NCI-H2029 treated with DMSO at 0.1 percent for 48 hours (cell line): ENCODE results near the gene DIP2C.

ENCODE experiments used
- DNase-seq: peaks from one replicate; lab custom pipeline; 2025; lab: John Stamatoyannopoulos, UW

DIP2C gene

DNA sequence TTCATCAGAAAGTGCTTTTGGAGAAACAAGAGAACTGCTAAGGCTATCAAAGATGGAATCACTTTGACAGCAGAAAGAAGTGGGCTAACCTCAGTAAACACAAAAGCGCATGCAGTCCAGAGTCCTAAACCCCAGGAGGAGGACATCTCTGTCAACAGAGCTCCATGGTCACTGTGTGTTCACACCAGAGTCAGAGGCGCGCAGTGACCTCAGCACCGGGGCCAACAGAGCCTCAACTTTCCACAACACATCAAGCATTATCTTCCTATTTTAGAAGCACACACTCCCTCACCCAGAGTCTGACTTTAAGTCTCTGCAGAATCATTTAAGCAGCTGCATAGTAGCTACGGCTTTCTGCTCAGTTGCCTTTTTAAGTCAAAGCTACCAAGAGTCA lies 195.3 kb downstream of the DIP2C start:
- no peak for DNase-seq

GRCh38 chr10:493391-494148 lies 195.9 kb downstream of the DIP2C start:
- DNase-seq, result no peak

GRCh38 chr10:492836-493235 lies 196.6 kb downstream of the DIP2C start:
- no peak for DNase-seq

DNA sequence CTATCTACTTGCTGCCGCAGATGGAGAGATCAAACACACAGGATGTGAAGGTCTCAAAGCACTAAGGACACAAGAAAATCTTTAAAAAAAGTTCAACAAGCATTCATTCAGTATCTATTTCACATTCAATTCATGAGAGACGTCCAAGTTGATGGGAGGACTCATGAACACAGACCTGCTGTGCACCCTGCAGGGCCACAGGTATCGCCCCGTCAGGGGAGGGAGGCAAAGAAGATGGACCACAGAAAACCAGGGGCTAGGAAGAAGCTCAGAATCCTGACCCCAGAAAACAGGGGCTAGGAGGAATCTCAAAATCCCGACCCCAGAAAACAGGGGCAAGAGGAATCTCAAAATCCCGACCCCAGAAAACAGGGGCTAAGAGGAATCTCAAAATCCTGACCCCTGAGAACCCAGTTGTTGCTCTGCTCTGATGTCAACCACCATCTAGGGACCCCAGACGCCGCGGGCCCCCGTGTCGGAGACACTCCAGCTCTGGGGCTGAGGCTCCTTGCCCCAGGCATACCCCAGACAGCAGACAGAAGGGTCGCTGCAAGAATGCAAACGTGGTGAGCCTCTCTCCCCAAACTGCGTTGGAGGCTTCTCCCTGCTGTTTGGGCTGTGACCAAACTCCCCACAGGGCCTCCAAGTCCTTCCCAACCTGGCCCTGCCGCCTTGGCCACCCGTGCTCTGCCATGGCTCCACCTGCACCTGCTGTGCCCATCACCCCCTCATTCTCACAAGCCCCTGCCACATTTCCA lies 197.6 kb downstream of the DIP2C start:
- DNase-seq, result no peak

GRCh38 chr10:490891-491571 lies 198.4 kb downstream of the DIP2C start:
- no peak for DNase-seq

DNA sequence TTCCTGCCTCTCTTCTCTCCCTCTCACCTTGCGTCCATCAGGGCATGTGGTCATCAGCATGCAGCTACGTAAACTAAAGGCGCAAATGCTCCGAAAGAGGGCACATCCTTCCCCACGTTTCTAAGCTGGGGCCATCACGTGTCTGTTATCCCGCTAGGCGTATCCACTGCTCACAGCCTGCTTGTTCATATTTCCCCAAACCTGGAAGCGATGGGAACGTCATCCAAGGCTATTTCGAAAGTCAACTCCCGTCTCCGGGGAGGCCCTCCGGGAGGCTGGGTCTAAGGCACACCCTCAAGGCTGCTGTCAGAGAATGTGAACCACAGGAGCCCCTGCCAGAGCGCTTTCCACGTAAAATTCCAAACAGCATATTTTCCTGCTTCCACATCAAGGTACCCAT lies 199.2 kb downstream of the DIP2C start:
- DNase-seq, result no peak

- DNase-seq, result no peak
Observed at GRCh38 chr10:489330-489729, 200.1 kb downstream of the DIP2C start.

GRCh38 chr10:488933-489215 lies 200.6 kb downstream of the DIP2C start:
- no peak for DNase-seq

GRCh38 chr10:488081-488932 lies 201.2 kb downstream of the DIP2C start:
- DNase-seq, result no peak

DNA sequence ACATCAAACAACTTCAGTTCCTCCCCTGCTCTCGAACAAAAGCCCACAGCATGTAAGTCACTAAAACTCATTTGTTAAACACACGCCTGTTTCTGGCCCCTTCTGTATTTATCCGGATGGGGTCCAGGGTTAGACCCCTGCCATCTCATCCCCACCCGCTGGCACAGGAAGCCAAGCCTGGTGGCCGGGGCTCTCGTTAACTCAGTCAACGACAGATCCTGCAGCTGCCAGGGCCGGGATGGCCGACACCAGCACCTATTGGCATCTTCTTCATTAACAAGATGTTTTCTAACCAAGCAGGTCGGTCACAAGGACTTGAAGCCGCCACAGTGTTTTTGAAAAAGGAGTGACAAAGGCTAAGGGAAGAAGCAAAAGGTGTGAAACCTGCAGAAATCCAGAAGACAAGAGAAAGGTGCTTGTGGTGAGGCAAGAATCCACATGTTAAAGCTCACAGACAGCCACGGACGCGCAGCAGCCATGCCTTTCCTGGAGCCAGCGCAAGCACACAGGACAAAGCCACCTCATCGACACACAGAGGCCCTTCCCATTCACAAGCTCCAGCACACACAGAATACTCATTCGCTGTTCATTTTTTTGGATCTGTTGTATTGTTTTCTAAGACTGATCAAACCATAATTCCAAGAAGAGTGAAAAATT lies 202.7 kb downstream of the DIP2C start:
- DNase-seq, result no peak

DNA sequence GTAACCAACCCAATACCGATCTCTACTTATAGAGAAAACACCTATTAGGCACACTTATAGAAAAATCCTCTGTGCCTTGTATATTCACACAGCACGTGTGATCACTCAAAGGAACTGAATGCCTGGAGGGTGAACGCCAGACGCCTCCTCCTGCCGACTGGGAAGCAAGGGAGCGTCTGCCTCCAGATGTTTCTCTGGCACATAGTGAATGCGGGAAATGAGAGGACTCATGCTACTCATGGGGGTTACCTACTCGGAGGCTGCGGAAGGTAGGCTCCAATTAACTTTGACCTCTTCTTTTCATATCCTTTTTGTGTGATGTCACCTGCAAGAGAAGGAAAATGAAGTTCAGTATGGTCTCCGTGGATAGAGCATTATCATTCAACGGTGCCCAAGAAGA lies 203.3 kb downstream of the DIP2C start:
- no peak for DNase-seq

DNA sequence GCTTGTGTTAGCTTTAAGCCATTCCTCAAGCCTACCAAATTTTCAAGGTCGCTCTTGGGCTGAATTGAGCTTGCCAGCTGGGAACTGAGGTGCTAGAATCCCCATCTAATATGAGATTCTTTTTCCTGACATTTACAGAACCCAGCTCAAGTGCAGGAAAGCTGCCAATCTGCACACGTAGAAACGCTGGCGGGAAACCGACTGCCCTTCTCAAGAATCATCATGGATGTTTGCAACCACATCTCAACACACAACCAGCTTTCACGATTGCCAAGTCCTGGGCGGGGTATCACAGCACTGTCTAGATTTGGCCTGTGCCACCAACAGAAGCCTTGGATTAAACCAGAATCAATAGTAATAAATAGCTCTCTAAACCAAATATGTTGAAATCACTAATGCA lies 203.7 kb downstream of the DIP2C start:
- DNase-seq, result peak; percentile 71

- DNase-seq, result no peak
Observed at GRCh38 chr10:484925-485661, 204.4 kb downstream of the DIP2C start.

DNA sequence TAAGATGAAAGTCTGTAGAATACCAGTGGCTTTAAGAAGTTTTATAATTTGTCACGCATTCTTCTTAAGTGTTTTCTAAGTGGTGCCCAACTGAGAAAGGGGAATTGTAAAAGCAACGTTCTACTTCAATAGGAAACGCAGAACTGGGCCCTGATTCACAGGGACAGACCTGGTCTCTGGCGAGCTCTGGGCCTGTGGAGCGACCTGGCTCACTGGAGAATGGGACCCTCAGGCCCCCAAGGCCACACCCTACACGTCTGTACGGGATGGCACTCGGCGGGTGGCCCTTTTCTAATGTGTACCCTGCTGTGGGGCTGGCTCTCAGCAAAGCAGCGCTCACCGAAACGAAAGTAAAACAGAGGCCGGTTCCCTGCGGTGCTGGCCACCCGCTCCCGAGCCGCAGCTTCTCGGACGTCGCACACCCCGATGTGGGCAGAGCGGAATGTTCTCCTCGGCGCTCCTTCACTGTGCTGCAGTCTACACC lies 205.0 kb downstream of the DIP2C start:
- no peak for DNase-seq

GRCh38 chr10:483261-483660 lies 206.2 kb downstream of the DIP2C start:
- DNase-seq, result no peak

DNA sequence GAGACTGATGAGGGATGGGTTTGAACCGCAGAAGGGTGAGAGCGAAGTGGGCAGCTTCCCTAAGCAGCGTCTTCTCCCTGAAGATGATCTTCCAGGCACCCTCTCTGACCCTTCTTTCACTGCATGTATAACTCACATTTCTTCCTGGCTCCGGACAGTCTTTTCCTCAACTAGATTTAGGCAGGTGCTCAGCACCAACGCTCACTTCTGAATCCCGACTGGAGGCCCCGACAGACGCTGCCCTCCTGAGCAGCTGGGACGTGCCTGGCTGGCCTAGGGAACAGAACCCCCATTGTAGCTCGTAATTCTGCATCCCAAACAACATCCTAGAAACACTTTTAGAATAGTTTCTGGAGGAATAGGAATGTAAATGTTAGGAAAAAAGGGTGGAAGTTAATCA lies 206.6 kb downstream of the DIP2C start:
- no peak for DNase-seq

DNA sequence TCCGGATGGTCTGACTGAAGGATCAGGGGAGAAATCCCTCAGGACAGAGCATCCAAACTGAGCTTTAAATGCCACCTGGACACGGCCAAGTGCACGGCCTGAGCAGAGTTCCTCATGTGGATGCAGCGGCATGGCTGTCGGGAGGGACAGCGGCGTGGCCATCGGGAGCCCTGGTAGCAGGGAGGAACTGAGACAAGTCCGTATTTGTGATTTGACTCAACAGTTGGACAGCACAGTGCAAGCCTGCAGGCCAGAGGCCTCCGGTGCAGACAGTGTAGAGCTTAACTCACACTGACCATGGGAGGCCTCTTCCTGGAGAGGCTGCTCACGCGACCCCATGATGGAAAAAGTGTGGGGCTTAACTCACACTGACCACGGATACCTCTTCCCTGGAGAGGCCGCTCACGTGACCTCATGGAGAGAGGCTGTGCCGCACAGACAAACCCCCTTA lies 207.4 kb downstream of the DIP2C start:
- no peak for DNase-seq

- no peak for DNase-seq
Observed at GRCh38 chr10:481628-482027, 207.8 kb downstream of the DIP2C start.

DNA sequence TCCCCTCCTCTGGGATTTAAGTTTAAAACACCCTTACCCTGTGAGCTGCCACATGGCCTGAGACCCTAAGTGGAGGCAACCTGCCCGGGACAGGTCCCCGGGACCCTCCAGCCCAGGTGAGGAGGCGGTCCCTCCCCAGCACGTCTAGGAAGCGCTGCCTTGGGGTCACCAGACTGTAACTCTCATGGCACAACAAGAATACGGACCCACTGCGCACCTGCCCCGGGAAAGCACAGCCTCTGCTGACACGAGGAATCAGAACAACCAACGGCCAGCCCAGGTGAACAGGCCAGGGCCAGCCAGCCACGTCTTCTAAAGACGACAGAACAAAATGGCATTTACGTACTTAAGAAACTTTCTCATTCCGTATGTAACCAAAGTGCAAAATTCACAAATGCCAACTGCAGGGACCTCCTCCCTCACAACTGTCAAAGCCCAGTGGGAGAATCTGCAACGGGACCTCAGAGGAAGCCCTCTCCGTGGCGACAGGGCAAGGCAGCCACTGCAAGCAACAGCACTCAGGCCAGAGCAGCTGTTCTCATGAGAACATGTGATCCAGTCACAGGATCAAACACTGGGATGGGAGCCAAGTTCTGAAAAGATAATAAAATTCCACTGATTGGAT lies 208.4 kb downstream of the DIP2C start:
- DNase-seq, result no peak

GRCh38 chr10:480498-480927 lies 209.0 kb downstream of the DIP2C start:
- DNase-seq, result no peak
